CD14-positive monocyte (primary cell): ENCODE data around the gene NXPH2. TPM values are rescaled to one million over a fixed set of nuclear protein-coding genes. Genes with fewer than 3 reads are reported as not detected.

Experiments used
- DNase-seq, 3 donors: peaks; one replicate each; pipeline ENCODE4 v3.0.0-alpha.2; 2011 to 2022
- H2AFZ ChIP-seq: 2 replicates; pipeline ENCODE4 v1.6.0; 2012; ENCODE audit warnings: mild to moderate bottlenecking, low read depth, low read length, inconsistent platforms; ENCODE audit not compliant: insufficient read depth, poor library complexity, severe bottlenecking
- H3K27ac ChIP-seq, 2 donors: 1 replicate in 1 of 2; 2 replicates in 1 of 2; pipeline ENCODE4 v1.5.1; 2012 to 2013; ENCODE audit warnings: low read length in 2 of 2, control low read depth in 1 of 2, inconsistent platforms in 1 of 2, low read depth in 1 of 2, mild to moderate bottlenecking in 1 of 2
- H3K27me3 ChIP-seq, 2 donors: one replicate each; pipeline versions ENCODE4 v1.6.0 to v1.6.1; 2011 to 2013; ENCODE audit warnings: low read length in 2 of 2; ENCODE audit not compliant: control insufficient read depth in 2 of 2, insufficient read depth in 2 of 2
- H3K36me3 ChIP-seq, 2 donors: replicated peaks in 1 of 2; 1 replicate in 1 of 2; 2 replicates in 1 of 2; pipeline versions ENCODE4 v1.5.1 to v1.6.1; 2012 to 2013; ENCODE audit warnings: low read length in 2 of 2, control low read depth in 1 of 2, inconsistent platforms in 1 of 2, mild to moderate bottlenecking in 1 of 2; ENCODE audit not compliant: insufficient read depth in 2 of 2, control insufficient read depth in 1 of 2
- H3K4me1 ChIP-seq, 2 donors: 1 replicate in 1 of 2; 2 replicates in 1 of 2; pipeline versions ENCODE4 v1.5.1 to v1.6.1; 2012 to 2013; ENCODE audit warnings: low read length in 2 of 2, control low read depth in 1 of 2, inconsistent platforms in 1 of 2, mild to moderate bottlenecking in 1 of 2, moderate library complexity in 1 of 2; ENCODE audit not compliant: insufficient read depth in 2 of 2, control insufficient read depth in 1 of 2
- H3K4me2 ChIP-seq: replicated peaks from 2 replicates; pipeline ENCODE3; 2012; ENCODE audit warnings: low read length, moderate library complexity, mild to moderate bottlenecking; ENCODE audit not compliant: poor library complexity, severe bottlenecking; ENCODE audit errors: extremely low read depth
- H3K4me3 ChIP-seq, 3 experiments: fragments of 200-600 bp in 1 of 3; sonication (generic) in 1 of 3; replicated peaks in 1 of 3; 1 replicate in 2 of 3; 2 replicates in 1 of 3; pipeline ENCODE4 v1.5.1; 2011 to 2013; ENCODE audit warnings: low read length in 3 of 3, mild to moderate bottlenecking in 3 of 3, control low read depth in 2 of 3, low read depth in 2 of 3, inconsistent platforms in 1 of 3, moderate library complexity in 1 of 3
- H3K79me2 ChIP-seq: 2 replicates; pipeline ENCODE4 v1.6.0; 2012; ENCODE audit warnings: mild to moderate bottlenecking, control low read depth, inconsistent platforms, low read length, moderate library complexity; ENCODE audit not compliant: insufficient read depth
- H3K9ac ChIP-seq: 2 replicates; pipeline ENCODE4 v1.6.0; 2017; ENCODE audit warnings: low read length, mild to moderate bottlenecking; ENCODE audit not compliant: insufficient read depth, poor library complexity, severe bottlenecking
- H3K9me3 ChIP-seq, 2 donors: replicated peaks in 1 of 2; 1 replicate in 1 of 2; 2 replicates in 1 of 2; pipeline versions ENCODE4 v1.5.1 to v1.6.1; 2012 to 2013; ENCODE audit warnings: low read length in 2 of 2, control low read depth in 1 of 2; ENCODE audit not compliant: control insufficient read depth in 1 of 2, insufficient read depth in 1 of 2
- H4K20me1 ChIP-seq: 2 replicates; pipeline ENCODE4 v1.6.0; 2012; ENCODE audit warnings: mild to moderate bottlenecking, low read length, control low read depth, moderate library complexity; ENCODE audit not compliant: insufficient read depth
- H3K27ac Mint-ChIP-seq, 7 donors: one replicate each; pipeline ENCODE4 v1.8.0; 2020; ENCODE audit warnings: mild to moderate bottlenecking in 7 of 7, mixed read lengths in 7 of 7, moderate library complexity in 6 of 7, inconsistent platforms in 2 of 7
- H3K27me3 Mint-ChIP-seq, 3 donors: one replicate each; pipeline ENCODE4 v1.8.0; 2021 to 2022; ENCODE audit warnings: low read depth in 3 of 3, mild to moderate bottlenecking in 3 of 3, mixed read lengths in 3 of 3, moderate library complexity in 3 of 3, inconsistent platforms in 1 of 3
- H3K36me3 Mint-ChIP-seq, 2 donors: one replicate each; pipeline ENCODE4 v1.8.0; 2020; ENCODE audit warnings: mixed read lengths in 2 of 2, inconsistent platforms in 1 of 2, mild to moderate bottlenecking in 1 of 2
- H3K4me1 Mint-ChIP-seq: one replicate; pipeline ENCODE4 v1.8.0; 2020; ENCODE audit warnings: mild to moderate bottlenecking, mixed read lengths
- H3K4me3 Mint-ChIP-seq, 2 donors: one replicate each; pipeline ENCODE4 v1.8.0; 2020; ENCODE audit warnings: mild to moderate bottlenecking in 2 of 2, mixed read lengths in 2 of 2, moderate library complexity in 1 of 2
- H3K9me3 Mint-ChIP-seq, 7 donors: one replicate each; pipeline ENCODE4 v1.8.0; 2020 to 2022; ENCODE audit warnings: mixed read lengths in 7 of 7, mild to moderate bottlenecking in 6 of 7, moderate library complexity in 6 of 7, inconsistent platforms in 2 of 7
- CTCF ChIP-seq: fragments of 200-600 bp; IDR thresholded peaks from one replicate; pipeline ENCODE4 v1.8.0; 2022; ENCODE audit warnings: antibody characterized with exemption, mild to moderate bottlenecking
- WGBS: methylation state at CpG from one replicate; pipeline ENCODE4 v1.1.5; 2013; ENCODE audit warnings: missing lambda C conversion rate; ENCODE audit not compliant: insufficient coverage; 5-methylcytosine and 5-hydroxymethylcytosine counted together
- intact Hi-C, 2 donors: fragments of 100-400 bp; cut with micrococcal nuclease; formaldehyde crosslinking; loops; one replicate each; pipeline versions ENCODE4 v1.15.0 to v1.15.1; 2023
- polyA plus RNA-seq, 3 donors: library from polyadenylated mRNA; depleted of rRNA in 1 of 3; unstranded in 2 of 3; stranded (reverse) in 1 of 3; fragments of 300-500 nt in 2 of 3; fragments of >200 nt in 1 of 3; fragmentation: Illumina TruSeq in 2 of 3; gene quantifications; 1 replicate in 2 of 3; 2 replicates in 1 of 3; pipeline ENCODE4 v1.2.3, GENCODE V29; 2012 to 2021

The NXPH2 gene
- polyA plus RNA-seq, 3 donors, result not detected

- no peak for TF ChIP-seq CTCF
- Mint-ChIP-seq H3K9me3 (no peaks in the 10 kb centered on the region), H3K4me1 (no peaks in the 10 kb centered on the region), H3K36me3 (no peaks in the 10 kb centered on the region), H3K4me3 (no peak overlapping the region), H3K27ac (no peak overlapping the region), H3K27me3 (peaks cover 5 to 13% (median 9%) of the 10 kb centered on the region in 3 donors)
- no peak for DNase-seq
- H3K4me2 ChIP-seq, result no peak overlapping the region
- H3K79me2 ChIP-seq, result no peaks in the 10 kb centered on the region
- peaks cover 4 to 18% of the 10 kb centered on the region in 2 donors for H3K27me3 ChIP-seq
- no peak overlapping the region for H2AFZ ChIP-seq
- no peaks in the 10 kb centered on the region for H3K9me3 ChIP-seq
- WGBS, result 91% methylated on average over 4 of the region's 4 CpGs
- no peak overlapping the region for H3K4me3 ChIP-seq
- H3K36me3 ChIP-seq, result no peaks in the 10 kb centered on the region
- no peak overlapping the region for H3K9ac ChIP-seq
- intact Hi-C loops, result no loop called here
- H3K27ac ChIP-seq, result no peak overlapping the region
- H4K20me1 ChIP-seq, result no peaks in the 10 kb centered on the region
- H3K4me1 ChIP-seq, result no peaks in the 10 kb centered on the region
These were observed 8.7 kb downstream of the NXPH2 start for GRCh38 chr2:138771534-138771933.

- H3K27ac ChIP-seq, result no peak overlapping the region
- H3K4me1 ChIP-seq, result no peaks in the 10 kb centered on the region
- H4K20me1 ChIP-seq, result no peaks in the 10 kb centered on the region
- no peak overlapping the region for H3K4me2 ChIP-seq
- no peaks in the 10 kb centered on the region for H3K27me3 ChIP-seq
- Mint-ChIP-seq H3K4me3 (no peak overlapping the region), H3K4me1 (no peaks in the 10 kb centered on the region), H3K27ac (no peak overlapping the region), H3K9me3 (no peaks in the 10 kb centered on the region), H3K36me3 (no peaks in the 10 kb centered on the region), H3K27me3 (peaks cover 2 to 6% (median 5%) of the 10 kb centered on the region in 3 donors)
- H2AFZ ChIP-seq, result no peak overlapping the region
- DNase-seq, result no peak
- WGBS, result 89% methylated on average over 1 of the region's 1 CpG
- H3K9ac ChIP-seq, result no peak overlapping the region
- no peak overlapping the region for H3K4me3 ChIP-seq
- H3K36me3 ChIP-seq, result no peaks in the 10 kb centered on the region
- H3K9me3 ChIP-seq, result no peaks in the 10 kb centered on the region
- H3K79me2 ChIP-seq, result no peaks in the 10 kb centered on the region
- no peak for TF ChIP-seq CTCF
- intact Hi-C loops, result no loop called here
These were observed 13.1 kb downstream of the NXPH2 start for GRCh38 chr2:138767101-138767500.
